ENCODE measurements around the gene LPAR1. TPM values are rescaled to one million over a fixed set of nuclear protein-coding genes. Genes with fewer than 3 reads are reported as not detected.

The LPAR1 gene
- total and polyA plus RNA-seq, 10 of the 15 experiments (the other 5 are each of a cell fraction or from before 2014, with no cell fraction given): 3.3 to 12.9 (median 8.4) TPM

DNA sequence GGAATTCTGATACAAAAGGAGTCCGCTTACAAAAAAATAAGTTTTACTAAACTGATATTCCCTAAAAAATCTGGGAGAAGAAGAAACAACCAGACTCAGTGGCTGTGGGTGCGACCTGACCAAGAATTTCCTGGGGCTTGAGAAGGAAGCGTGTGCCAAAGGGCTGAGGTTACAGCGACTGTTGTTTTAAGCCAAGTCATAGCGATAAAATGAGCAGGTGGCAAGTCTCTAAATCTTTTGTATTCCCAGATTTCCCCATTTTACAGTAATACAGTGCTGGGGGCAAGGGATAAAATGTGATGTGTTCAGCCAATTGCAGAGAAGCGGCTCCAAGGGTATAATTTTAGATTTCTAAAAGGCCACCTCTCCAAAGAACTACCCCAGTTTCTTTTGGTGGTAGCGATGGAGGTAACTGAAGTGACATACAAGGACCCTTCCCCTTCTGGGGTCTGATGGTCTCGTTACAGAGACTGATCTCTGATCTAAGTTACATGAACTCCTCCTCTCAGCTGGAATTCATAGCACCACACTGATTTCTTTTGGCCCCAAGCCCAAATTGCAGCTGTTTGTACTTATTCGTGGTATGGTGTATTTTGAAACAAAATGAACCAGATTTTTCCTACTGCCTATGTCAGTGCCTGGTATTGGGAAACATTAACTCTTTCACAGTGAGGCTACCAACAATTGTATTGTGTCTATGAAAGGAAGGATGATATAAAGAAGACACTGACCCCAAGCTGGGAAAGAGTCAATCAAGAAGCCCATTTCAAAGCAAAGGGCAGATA, 41.6 kb downstream of the LPAR1 start:
- no peak overlapping the region for H3K4me3 ChIP-seq
- H3K4me1 ChIP-seq (ENCODE audit: control insufficient read depth, insufficient read depth, low read length): peaks cover 6% of the 10 kb centered on the region
- no peaks in the 10 kb centered on the region for H3K9me3 ChIP-seq (replicated peaks; ENCODE audit: control insufficient read depth, insufficient read depth, low read length)
- TF ChIP-seq POU2F2 (IDR thresholded peaks at IDR 0.05; ENCODE audit: borderline replicate concordance, low read depth, low read length): no peak
- 0 out of 2 replicates have a peak, but pooled peaks have one; percentile 6 for TF ChIP-seq EED (IDR thresholded peaks at IDR 0.05; ENCODE audit: low read depth)
- TF ChIP-seq, protein P1, sequence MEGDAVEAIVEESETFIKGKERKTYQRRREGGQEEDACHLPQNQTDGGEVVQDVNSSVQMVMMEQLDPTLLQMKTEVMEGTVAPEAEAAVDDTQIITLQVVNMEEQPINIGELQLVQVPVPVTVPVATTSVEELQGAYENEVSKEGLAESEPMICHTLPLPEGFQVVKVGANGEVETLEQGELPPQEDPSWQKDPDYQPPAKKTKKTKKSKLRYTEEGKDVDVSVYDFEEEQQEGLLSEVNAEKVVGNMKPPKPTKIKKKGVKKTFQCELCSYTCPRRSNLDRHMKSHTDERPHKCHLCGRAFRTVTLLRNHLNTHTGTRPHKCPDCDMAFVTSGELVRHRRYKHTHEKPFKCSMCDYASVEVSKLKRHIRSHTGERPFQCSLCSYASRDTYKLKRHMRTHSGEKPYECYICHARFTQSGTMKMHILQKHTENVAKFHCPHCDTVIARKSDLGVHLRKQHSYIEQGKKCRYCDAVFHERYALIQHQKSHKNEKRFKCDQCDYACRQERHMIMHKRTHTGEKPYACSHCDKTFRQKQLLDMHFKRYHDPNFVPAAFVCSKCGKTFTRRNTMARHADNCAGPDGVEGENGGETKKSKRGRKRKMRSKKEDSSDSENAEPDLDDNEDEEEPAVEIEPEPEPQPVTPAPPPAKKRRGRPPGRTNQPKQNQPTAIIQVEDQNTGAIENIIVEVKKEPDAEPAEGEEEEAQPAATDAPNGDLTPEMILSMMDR (IDR thresholded peaks at IDR 0.05 in 2 of 3, conservative IDR thresholded peaks at IDR 0.05 in 1 of 3; ENCODE audit: control insufficient read depth in 2 of 3, extremely low read depth in 1 of 3, insufficient read depth in 1 of 3, low read depth in 3 of 3, low read length in 3 of 3): no peak
- no peak for TF ChIP-seq ZNF207 (IDR thresholded peaks at IDR 0.05; ENCODE audit: borderline replicate concordance)
- no peak for TF ChIP-seq MEF2B (IDR thresholded peaks at IDR 0.05; ENCODE audit: partially characterized antibody, poor library complexity, severe bottlenecking)
- DNase-seq (ENCODE audit: low read depth, low spot score): no peak
- intact Hi-C loops (cut with micrococcal nuclease; ENCODE audit: unreplicated experiment): no loop called here
- WGBS (ENCODE audit: insufficient coverage, insufficient replicate concordance, low lambda C conversion rate, missing lambda C conversion rate): 27% methylated on average over 9 of the region's 9 CpGs
- H3K27ac ChIP-seq (ENCODE audit: control insufficient read depth, insufficient read depth): no peak overlapping the region
- H3K79me2 ChIP-seq (ENCODE audit: control insufficient read depth, insufficient read depth, low read length): no peaks in the 10 kb centered on the region
- SMC1A ChIA-PET (ENCODE audit: uncharacterized antibody, unreplicated experiment): interaction anchor here (0.6 to 10.0 kb wide), 10 partner anchors 11 to 195 kb away, joined by 3 to 124 read pairs (median 6); partner anchors contain the start of gene LPAR1
- FAIRE-seq: no peak
- ATAC-seq: no peak
- no peaks in the 10 kb centered on the region for H4K20me1 ChIP-seq (ENCODE audit: control insufficient read depth, insufficient read depth)
- H3K27me3 ChIP-seq (replicated peaks in 1 of 2; ENCODE audit: control insufficient read depth in 2 of 2, insufficient read depth in 2 of 2, low read length in 1 of 2): no peaks in the 10 kb centered on the region; a peak in 1 of 4 replicates
- no peak overlapping the region for H3K9ac ChIP-seq (ENCODE audit: control insufficient read depth, insufficient read depth, low read length)
- H3K36me3 ChIP-seq (ENCODE audit: control insufficient read depth in 2 of 2, insufficient read depth in 2 of 2, low read length in 1 of 2): no peaks in the 10 kb centered on the region
- in situ Hi-C loops (cut with MboI): no loop called here
- H3K4me2 ChIP-seq (ENCODE audit: control insufficient read depth, insufficient read depth): no peak overlapping the region
- RAD21 ChIA-PET (ENCODE audit: unreplicated experiment): interaction anchor here (1.0 to 6.2 kb wide), 11 partner anchors 10 to 48 kb away, joined by 3 to 27 read pairs (median 4); no protein-coding TSS in a partner anchor
- CTCF ChIA-PET: interaction anchor here (1.2 to 2.4 kb wide), 3 partner anchors 12 to 29 kb away, joined by 3 to 8 read pairs (median 3); no protein-coding TSS in a partner anchor
- no peak overlapping the region for H2AFZ ChIP-seq (ENCODE audit: control insufficient read depth, low read depth, low read length)
- POLR2A ChIA-PET: interaction anchor here (0.8 to 3.1 kb wide), 3 partner anchors 11 to 20 kb away, joined by 3 to 11 read pairs (median 3); no protein-coding TSS in a partner anchor
- no TSS peak for BruUV-seq (replicated peaks)

All from GM12878 (cell line).